Erythroblast (primary cell): Measurements from ENCODE around the gene IRAK1.

Source experiments
- GATA1 ChIP-seq: IDR thresholded peaks from 2 replicates; pipeline ENCODE4 v1.6.1; 2011; ENCODE audit warnings: low read depth, mild to moderate bottlenecking, control low read depth, low read length, moderate library complexity
- POLR2A ChIP-seq: IDR thresholded peaks from 2 replicates; pipeline ENCODE4 v1.6.1; 2011; ENCODE audit warnings: mild to moderate bottlenecking, low read length

GRCh38 chrX:154039577-154039976 lies 19.9 kb upstream of the IRAK1 start:
- TF ChIP-seq POLR2A (no peak), GATA1 (no peak)
